ENCODE measurements around the gene NDUFV1.

The NDUFV1 gene

DNA sequence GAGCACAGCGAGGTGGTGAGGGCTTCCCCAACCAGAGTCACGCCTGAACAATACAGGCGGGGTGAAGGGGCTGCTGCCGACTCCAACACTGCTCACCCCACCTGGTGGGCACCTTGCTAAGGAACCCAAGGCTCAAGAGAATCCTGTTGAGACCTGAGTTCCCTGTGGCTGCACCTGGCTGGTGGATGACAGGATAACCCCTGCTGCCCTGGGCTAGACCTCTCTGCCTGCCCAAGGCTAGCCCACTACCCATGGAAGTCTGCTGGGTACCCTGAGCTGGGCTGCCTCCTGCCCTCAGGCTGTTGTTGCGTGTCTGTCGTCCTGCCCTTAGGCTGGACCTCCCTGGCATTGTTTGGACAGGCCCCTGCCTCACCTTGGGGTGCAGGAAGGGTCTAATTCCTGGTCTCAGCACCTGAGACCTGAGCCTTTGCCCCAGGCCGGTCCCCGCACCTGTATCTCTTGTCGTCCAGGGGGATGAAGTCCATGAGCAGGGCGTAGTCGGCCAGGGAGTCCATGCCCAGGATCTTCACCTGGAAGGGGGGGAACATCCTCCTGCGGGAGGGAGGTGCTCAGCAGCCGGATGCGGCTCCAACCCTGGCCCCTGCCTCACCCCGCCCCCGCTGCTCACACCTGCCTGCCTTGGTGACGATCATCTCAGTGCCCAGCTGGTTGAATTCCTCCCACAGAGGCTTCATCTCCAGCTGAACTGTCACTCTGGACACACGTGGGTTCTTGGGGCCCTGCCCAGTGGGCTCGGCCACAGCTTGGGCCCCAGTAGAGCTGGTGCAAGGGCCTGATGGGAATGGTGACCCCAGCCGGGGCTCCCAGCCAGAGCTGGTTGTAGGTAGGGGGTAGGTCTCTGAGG lies 27.9 kb downstream of the NDUFV1 start:
- ATAC-seq, result no peak
- TF ChIP-seq ESRRG (CRISPR knock-in tag; IDR thresholded peaks at IDR 0.05), result no peak
- TF ChIP-seq, protein P1, sequence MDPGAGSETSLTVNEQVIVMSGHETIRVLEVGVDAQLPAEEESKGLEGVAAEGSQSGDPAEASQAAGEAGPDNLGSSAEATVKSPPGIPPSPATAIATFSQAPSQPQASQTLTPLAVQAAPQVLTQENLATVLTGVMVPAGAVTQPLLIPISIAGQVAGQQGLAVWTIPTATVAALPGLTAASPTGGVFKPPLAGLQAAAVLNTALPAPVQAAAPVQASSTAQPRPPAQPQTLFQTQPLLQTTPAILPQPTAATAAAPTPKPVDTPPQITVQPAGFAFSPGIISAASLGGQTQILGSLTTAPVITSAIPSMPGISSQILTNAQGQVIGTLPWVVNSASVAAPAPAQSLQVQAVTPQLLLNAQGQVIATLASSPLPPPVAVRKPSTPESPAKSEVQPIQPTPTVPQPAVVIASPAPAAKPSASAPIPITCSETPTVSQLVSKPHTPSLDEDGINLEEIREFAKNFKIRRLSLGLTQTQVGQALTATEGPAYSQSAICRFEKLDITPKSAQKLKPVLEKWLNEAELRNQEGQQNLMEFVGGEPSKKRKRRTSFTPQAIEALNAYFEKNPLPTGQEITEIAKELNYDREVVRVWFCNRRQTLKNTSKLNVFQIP (CRISPR knock-in tag; IDR thresholded peaks at IDR 0.05; ENCODE audit: borderline replicate concordance, low read depth), result no peak
- TF ChIP-seq ZNF70 (CRISPR knock-in tag; IDR thresholded peaks at IDR 0.05), result no peak
- TF ChIP-seq PPARA (CRISPR knock-in tag; IDR thresholded peaks at IDR 0.05; ENCODE audit: borderline replicate concordance), result no peak
- TF ChIP-seq, protein P2, sequence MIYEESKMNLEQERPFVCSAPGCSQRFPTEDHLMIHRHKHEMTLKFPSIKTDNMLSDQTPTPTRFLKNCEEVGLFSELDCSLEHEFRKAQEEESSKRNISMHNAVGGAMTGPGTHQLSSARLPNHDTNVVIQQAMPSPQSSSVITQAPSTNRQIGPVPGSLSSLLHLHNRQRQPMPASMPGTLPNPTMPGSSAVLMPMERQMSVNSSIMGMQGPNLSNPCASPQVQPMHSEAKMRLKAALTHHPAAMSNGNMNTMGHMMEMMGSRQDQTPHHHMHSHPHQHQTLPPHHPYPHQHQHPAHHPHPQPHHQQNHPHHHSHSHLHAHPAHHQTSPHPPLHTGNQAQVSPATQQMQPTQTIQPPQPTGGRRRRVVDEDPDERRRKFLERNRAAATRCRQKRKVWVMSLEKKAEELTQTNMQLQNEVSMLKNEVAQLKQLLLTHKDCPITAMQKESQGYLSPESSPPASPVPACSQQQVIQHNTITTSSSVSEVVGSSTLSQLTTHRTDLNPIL (CRISPR knock-in tag; IDR thresholded peaks at IDR 0.05; ENCODE audit: low read depth), result no peak
- TF ChIP-seq ZFP3 (CRISPR knock-in tag; IDR thresholded peaks at IDR 0.05), result no peak
- TF ChIP-seq ZFP30 (CRISPR knock-in tag; IDR thresholded peaks at IDR 0.05), result no peak
- TF ChIP-seq GLIS3 (CRISPR knock-in tag; IDR thresholded peaks at IDR 0.05), result no peak
- no peak for TF ChIP-seq OSR1 (CRISPR knock-in tag; IDR thresholded peaks at IDR 0.05)

DNA sequence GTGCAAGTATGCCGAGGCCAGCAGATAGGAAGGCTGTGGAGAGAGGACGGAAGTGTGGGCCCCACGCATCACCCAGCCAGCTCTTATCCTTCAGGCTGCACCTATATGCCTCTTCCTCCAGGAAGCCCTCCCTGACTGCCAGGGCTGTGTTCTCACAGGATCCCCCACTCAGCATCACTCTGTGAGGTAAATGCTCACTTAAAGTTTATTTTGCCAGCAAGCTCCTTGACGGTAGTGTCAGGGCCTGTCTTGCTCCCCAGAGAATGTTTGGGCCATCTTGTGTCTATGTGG lies 28.4 kb downstream of the NDUFV1 start:
- TF ChIP-seq TOX (CRISPR knock-in tag; IDR thresholded peaks at IDR 0.05; ENCODE audit: borderline replicate concordance) (no peak), SNAI2 (CRISPR knock-in tag; IDR thresholded peaks at IDR 0.05) (no peak), ESRRG (CRISPR knock-in tag; IDR thresholded peaks at IDR 0.05) (no peak), ZNF8 (CRISPR knock-in tag; IDR thresholded peaks at IDR 0.05) (no peak), OSR1 (CRISPR knock-in tag; IDR thresholded peaks at IDR 0.05) (no peak), ARNTL (CRISPR knock-in tag; IDR thresholded peaks at IDR 0.05; ENCODE audit: borderline replicate concordance, low read depth) (no peak), TCF4 (CRISPR knock-in tag; IDR thresholded peaks at IDR 0.05; ENCODE audit: borderline replicate concordance) (no peak), CSDC2 (CRISPR knock-in tag; IDR thresholded peaks at IDR 0.05) (no peak)
- TF ChIP-seq, protein P2 (CRISPR knock-in tag; IDR thresholded peaks at IDR 0.05; ENCODE audit: low read depth), result no peak
- TF ChIP-seq, protein P3, sequence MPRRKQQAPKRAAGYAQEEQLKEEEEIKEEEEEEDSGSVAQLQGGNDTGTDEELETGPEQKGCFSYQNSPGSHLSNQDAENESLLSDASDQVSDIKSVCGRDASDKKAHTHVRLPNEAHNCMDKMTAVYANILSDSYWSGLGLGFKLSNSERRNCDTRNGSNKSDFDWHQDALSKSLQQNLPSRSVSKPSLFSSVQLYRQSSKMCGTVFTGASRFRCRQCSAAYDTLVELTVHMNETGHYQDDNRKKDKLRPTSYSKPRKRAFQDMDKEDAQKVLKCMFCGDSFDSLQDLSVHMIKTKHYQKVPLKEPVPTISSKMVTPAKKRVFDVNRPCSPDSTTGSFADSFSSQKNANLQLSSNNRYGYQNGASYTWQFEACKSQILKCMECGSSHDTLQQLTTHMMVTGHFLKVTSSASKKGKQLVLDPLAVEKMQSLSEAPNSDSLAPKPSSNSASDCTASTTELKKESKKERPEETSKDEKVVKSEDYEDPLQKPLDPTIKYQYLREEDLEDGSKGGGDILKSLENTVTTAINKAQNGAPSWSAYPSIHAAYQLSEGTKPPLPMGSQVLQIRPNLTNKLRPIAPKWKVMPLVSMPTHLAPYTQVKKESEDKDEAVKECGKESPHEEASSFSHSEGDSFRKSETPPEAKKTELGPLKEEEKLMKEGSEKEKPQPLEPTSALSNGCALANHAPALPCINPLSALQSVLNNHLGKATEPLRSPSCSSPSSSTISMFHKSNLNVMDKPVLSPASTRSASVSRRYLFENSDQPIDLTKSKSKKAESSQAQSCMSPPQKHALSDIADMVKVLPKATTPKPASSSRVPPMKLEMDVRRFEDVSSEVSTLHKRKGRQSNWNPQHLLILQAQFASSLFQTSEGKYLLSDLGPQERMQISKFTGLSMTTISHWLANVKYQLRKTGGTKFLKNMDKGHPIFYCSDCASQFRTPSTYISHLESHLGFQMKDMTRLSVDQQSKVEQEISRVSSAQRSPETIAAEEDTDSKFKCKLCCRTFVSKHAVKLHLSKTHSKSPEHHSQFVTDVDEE (CRISPR knock-in tag; IDR thresholded peaks at IDR 0.05), result no peak
- ATAC-seq, result no peak

DNA sequence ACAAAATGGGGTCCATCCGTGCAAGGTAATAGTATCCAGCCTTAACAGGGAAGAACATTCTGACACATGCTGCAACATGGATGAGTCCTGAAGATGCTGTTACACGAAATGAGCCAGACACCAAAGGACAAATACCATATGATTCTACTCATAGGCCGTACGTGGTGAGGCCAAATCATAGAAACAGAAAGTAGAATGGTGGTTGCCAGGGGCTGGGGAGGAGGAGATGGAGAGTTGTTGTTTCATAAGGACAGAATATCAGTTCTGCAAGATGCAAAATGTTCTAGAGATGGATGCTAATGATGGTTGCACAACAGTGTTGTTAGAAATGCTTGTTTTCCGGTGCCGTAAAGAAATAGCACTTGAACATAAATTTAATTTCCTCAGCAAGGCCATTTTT lies 30.2 kb downstream of the NDUFV1 start:
- TF ChIP-seq TCF4 (CRISPR knock-in tag; IDR thresholded peaks at IDR 0.05; ENCODE audit: borderline replicate concordance), result no peak
- no peak for TF ChIP-seq ZNF565 (CRISPR knock-in tag; conservative IDR thresholded peaks at IDR 0.05; ENCODE audit: low read depth)
- TF ChIP-seq SNAI2 (CRISPR knock-in tag; IDR thresholded peaks at IDR 0.05), result no peak
- no peak for TF ChIP-seq ARNTL (CRISPR knock-in tag; IDR thresholded peaks at IDR 0.05; ENCODE audit: borderline replicate concordance, low read depth)
- no peak for TF ChIP-seq CSDC2 (CRISPR knock-in tag; IDR thresholded peaks at IDR 0.05)
- no peak for TF ChIP-seq ZNF70 (CRISPR knock-in tag; IDR thresholded peaks at IDR 0.05)
- TF ChIP-seq, protein P4, sequence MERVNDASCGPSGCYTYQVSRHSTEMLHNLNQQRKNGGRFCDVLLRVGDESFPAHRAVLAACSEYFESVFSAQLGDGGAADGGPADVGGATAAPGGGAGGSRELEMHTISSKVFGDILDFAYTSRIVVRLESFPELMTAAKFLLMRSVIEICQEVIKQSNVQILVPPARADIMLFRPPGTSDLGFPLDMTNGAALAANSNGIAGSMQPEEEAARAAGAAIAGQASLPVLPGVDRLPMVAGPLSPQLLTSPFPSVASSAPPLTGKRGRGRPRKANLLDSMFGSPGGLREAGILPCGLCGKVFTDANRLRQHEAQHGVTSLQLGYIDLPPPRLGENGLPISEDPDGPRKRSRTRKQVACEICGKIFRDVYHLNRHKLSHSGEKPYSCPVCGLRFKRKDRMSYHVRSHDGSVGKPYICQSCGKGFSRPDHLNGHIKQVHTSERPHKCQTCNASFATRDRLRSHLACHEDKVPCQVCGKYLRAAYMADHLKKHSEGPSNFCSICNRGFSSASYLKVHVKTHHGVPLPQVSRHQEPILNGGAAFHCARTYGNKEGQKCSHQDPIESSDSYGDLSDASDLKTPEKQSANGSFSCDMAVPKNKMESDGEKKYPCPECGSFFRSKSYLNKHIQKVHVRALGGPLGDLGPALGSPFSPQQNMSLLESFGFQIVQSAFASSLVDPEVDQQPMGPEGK (CRISPR knock-in tag; IDR thresholded peaks at IDR 0.05; ENCODE audit: borderline replicate concordance), result no peak
- no peak for TF ChIP-seq TOX (CRISPR knock-in tag; IDR thresholded peaks at IDR 0.05; ENCODE audit: borderline replicate concordance)
- TF ChIP-seq, protein P1 (CRISPR knock-in tag; IDR thresholded peaks at IDR 0.05; ENCODE audit: borderline replicate concordance, low read depth), result no peak
- TF ChIP-seq, protein P5, sequence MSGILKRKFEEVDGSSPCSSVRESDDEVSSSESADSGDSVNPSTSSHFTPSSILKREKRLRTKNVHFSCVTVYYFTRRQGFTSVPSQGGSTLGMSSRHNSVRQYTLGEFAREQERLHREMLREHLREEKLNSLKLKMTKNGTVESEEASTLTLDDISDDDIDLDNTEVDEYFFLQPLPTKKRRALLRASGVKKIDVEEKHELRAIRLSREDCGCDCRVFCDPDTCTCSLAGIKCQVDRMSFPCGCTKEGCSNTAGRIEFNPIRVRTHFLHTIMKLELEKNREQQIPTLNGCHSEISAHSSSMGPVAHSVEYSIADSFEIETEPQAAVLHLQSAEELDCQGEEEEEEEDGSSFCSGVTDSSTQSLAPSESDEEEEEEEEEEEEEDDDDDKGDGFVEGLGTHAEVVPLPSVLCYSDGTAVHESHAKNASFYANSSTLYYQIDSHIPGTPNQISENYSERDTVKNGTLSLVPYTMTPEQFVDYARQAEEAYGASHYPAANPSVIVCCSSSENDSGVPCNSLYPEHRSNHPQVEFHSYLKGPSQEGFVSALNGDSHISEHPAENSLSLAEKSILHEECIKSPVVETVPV (CRISPR knock-in tag; IDR thresholded peaks at IDR 0.05), result no peak
- TF ChIP-seq ZNF8 (CRISPR knock-in tag; IDR thresholded peaks at IDR 0.05), result no peak
- TF ChIP-seq BACH2 (CRISPR knock-in tag; IDR thresholded peaks at IDR 0.05; ENCODE audit: borderline replicate concordance), result no peak
- no peak for TF ChIP-seq ZFP3 (CRISPR knock-in tag; IDR thresholded peaks at IDR 0.05)
- TF ChIP-seq ZC3H10 (CRISPR knock-in tag; IDR thresholded peaks at IDR 0.05), result no peak
- no peak for TF ChIP-seq PPARA (CRISPR knock-in tag; IDR thresholded peaks at IDR 0.05; ENCODE audit: borderline replicate concordance)
- TF ChIP-seq ZFP30 (CRISPR knock-in tag; IDR thresholded peaks at IDR 0.05), result no peak
- TF ChIP-seq, protein P2 (CRISPR knock-in tag; IDR thresholded peaks at IDR 0.05; ENCODE audit: low read depth), result no peak
- no peak for TF ChIP-seq ESRRG (CRISPR knock-in tag; IDR thresholded peaks at IDR 0.05)
- ATAC-seq, result no peak
